IgD-negative memory B cell (primary cell): ENCODE data around the gene CCNL1. TPM values are rescaled to one million over a fixed set of nuclear protein-coding genes. Genes with fewer than 3 reads are reported as not detected.
A peak's percentile ranks its signal among the peaks of the same experiment; 100 is the strongest.
"Not testable (repeated sequence)": the region's sequence is repeated elsewhere in the genome, so short reads cannot be mapped to it uniquely, and the experiment has no call there.

Experiments used
- H3K27ac Mint-ChIP-seq, 3 donors: one replicate each; pipeline ENCODE4 v1.8.0; 2020 to 2022; ENCODE audit warnings: mild to moderate bottlenecking in 3 of 3, mixed read lengths in 3 of 3, moderate library complexity in 1 of 3
- H3K27me3 Mint-ChIP-seq: one replicate; pipeline ENCODE4 v1.8.0; 2021; ENCODE audit warnings: mixed read lengths
- H3K36me3 Mint-ChIP-seq: one replicate; pipeline ENCODE4 v1.8.0; 2020; ENCODE audit warnings: mild to moderate bottlenecking, mixed read lengths
- H3K4me1 Mint-ChIP-seq, 3 donors: one replicate each; pipeline ENCODE4 v1.8.0; 2020 to 2022; ENCODE audit warnings: mixed read lengths in 3 of 3, mild to moderate bottlenecking in 1 of 3
- H3K4me3 Mint-ChIP-seq, 4 donors: one replicate each; pipeline ENCODE4 v1.8.0; 2020 to 2022; ENCODE audit warnings: mild to moderate bottlenecking in 4 of 4, mixed read lengths in 4 of 4, moderate library complexity in 3 of 4
- H3K9me3 Mint-ChIP-seq, 3 donors: one replicate each; pipeline ENCODE4 v1.8.0; 2020 to 2021; ENCODE audit warnings: mixed read lengths in 3 of 3, mild to moderate bottlenecking in 1 of 3
- polyA plus RNA-seq: library from polyadenylated mRNA; unstranded; fragments of 300-500 nt; fragmentation: Illumina TruSeq; gene quantifications from one replicate; pipeline ENCODE4 v1.2.3, GENCODE V29; 2021

Gene CCNL1
- polyA plus RNA-seq, 1 donor from 2014 or later: 107 TPM

- Mint-ChIP-seq H3K9me3 (no peaks in the 10 kb centered on the region), H3K27me3 (no peaks in the 10 kb centered on the region), H3K4me1 (no peaks in the 10 kb centered on the region), H3K4me3 (no peak overlapping the region), H3K27ac (no peak overlapping the region), H3K36me3 (peaks cover 2% of the 10 kb centered on the region)
These were observed 44.6 kb downstream of the CCNL1 start for GRCh38 chr3:157115069-157116006.

GRCh38 chr3:157113832-157114505 lies 46.0 kb downstream of the CCNL1 start:
- no peaks in the 10 kb centered on the region for H3K27me3 Mint-ChIP-seq
- H3K4me3 Mint-ChIP-seq: no peak overlapping the region
- no peak overlapping the region for H3K27ac Mint-ChIP-seq
- peaks cover 2% of the 10 kb centered on the region for H3K36me3 Mint-ChIP-seq
- no peaks in the 10 kb centered on the region for H3K4me1 Mint-ChIP-seq
- no peaks in the 10 kb centered on the region for H3K9me3 Mint-ChIP-seq

GRCh38 chr3:157112536-157112935 lies 47.4 kb downstream of the CCNL1 start:
- no peak overlapping the region for H3K4me3 Mint-ChIP-seq
- no peaks in the 10 kb centered on the region for H3K9me3 Mint-ChIP-seq
- H3K4me1 Mint-ChIP-seq: no peaks in the 10 kb centered on the region
- H3K27ac Mint-ChIP-seq: peak overlapping the region in 1 of 3 donors; percentile 69
- H3K36me3 Mint-ChIP-seq: peaks cover 2% of the 10 kb centered on the region
- H3K27me3 Mint-ChIP-seq: no peaks in the 10 kb centered on the region

GRCh38 chr3:157111518-157111917 lies 48.4 kb downstream of the CCNL1 start:
- H3K4me1 Mint-ChIP-seq: peaks cover 0 to 4% (median 3%) of the 10 kb centered on the region in 3 donors
- H3K36me3 Mint-ChIP-seq: peaks cover 2% of the 10 kb centered on the region
- H3K4me3 Mint-ChIP-seq: no peak overlapping the region
- no peak overlapping the region for H3K27ac Mint-ChIP-seq
- H3K9me3 Mint-ChIP-seq: no peaks in the 10 kb centered on the region
- no peaks in the 10 kb centered on the region for H3K27me3 Mint-ChIP-seq

GRCh38 chr3:157110761-157111278 lies 49.1 kb downstream of the CCNL1 start:
- no peaks in the 10 kb centered on the region for H3K36me3 Mint-ChIP-seq
- no peak overlapping the region for H3K4me3 Mint-ChIP-seq
- H3K4me1 Mint-ChIP-seq: peaks cover 3 to 6% (median 4%) of the 10 kb centered on the region in 3 donors
- no peaks in the 10 kb centered on the region for H3K27me3 Mint-ChIP-seq
- no peaks in the 10 kb centered on the region for H3K9me3 Mint-ChIP-seq
- no peak overlapping the region for H3K27ac Mint-ChIP-seq

GRCh38 chr3:157109267-157110141 lies 50.4 kb downstream of the CCNL1 start:
- H3K36me3 Mint-ChIP-seq: no peaks in the 10 kb centered on the region

GRCh38 chr3:157107644-157108133 lies 52.3 kb downstream of the CCNL1 start:
- H3K27ac Mint-ChIP-seq: peak overlapping the region in 2 of 3 donors; percentile 57 to 90
- peaks cover 28 to 31% (median 28%) of the 10 kb centered on the region in 3 donors for H3K4me1 Mint-ChIP-seq
- H3K4me3 Mint-ChIP-seq: no peak overlapping the region
- no peaks in the 10 kb centered on the region for H3K9me3 Mint-ChIP-seq
- no peaks in the 10 kb centered on the region for H3K27me3 Mint-ChIP-seq
- no peaks in the 10 kb centered on the region for H3K36me3 Mint-ChIP-seq

More at GRCh38 chr3:157109267-157110141, 50.4 kb downstream of the CCNL1 start:
- no peaks in the 10 kb centered on the region for H3K9me3 Mint-ChIP-seq
- no peak overlapping the region for H3K4me3 Mint-ChIP-seq
- H3K27ac Mint-ChIP-seq: peak overlapping the region in 1 of 3 donors; percentile 67
- H3K27me3 Mint-ChIP-seq: no peaks in the 10 kb centered on the region
- H3K4me1 Mint-ChIP-seq: peaks cover 15 to 19% (median 16%) of the 10 kb centered on the region in 3 donors

GRCh38 chr3:157107037-157107436 lies 52.9 kb downstream of the CCNL1 start:
- H3K4me3 Mint-ChIP-seq: no peak overlapping the region
- peaks cover 0 to under 1% (median 0%) of the 10 kb centered on the region in 3 donors for H3K9me3 Mint-ChIP-seq

GRCh38 chr3:157104928-157105652 lies 54.9 kb downstream of the CCNL1 start:
- Mint-ChIP-seq H3K9me3 (peaks cover 0 to 2% (median 0%) of the 10 kb centered on the region in 3 donors), H3K4me3 (peak overlapping the region in 3 of 4 donors; percentile 3 to 79 (median 25))

More at GRCh38 chr3:157107037-157107436, 52.9 kb downstream of the CCNL1 start:
- Mint-ChIP-seq H3K4me1 (peaks cover 28 to 31% (median 28%) of the 10 kb centered on the region in 3 donors), H3K27ac (peak overlapping the region in 2 of 3 donors; percentile 57 to 90), H3K27me3 (no peaks in the 10 kb centered on the region), H3K36me3 (no peaks in the 10 kb centered on the region)

GRCh38 chr3:157104521-157104920 lies 55.4 kb downstream of the CCNL1 start:
- Mint-ChIP-seq H3K4me3 (peak overlapping the region in 1 of 4 donors; percentile 79), H3K4me1 (peaks cover 28 to 31% (median 28%) of the 10 kb centered on the region in 3 donors), H3K27me3 (no peaks in the 10 kb centered on the region), H3K27ac (peak overlapping the region; percentile 80 to 90 (median 85)), H3K9me3 (peaks cover 0 to 2% (median 0%) of the 10 kb centered on the region in 3 donors), H3K36me3 (no peaks in the 10 kb centered on the region)

More at GRCh38 chr3:157104928-157105652, 54.9 kb downstream of the CCNL1 start:
- H3K36me3 Mint-ChIP-seq: no peaks in the 10 kb centered on the region
- peak overlapping the region; percentile 80 to 90 (median 85) for H3K27ac Mint-ChIP-seq
- H3K27me3 Mint-ChIP-seq: no peaks in the 10 kb centered on the region
- peaks cover 28 to 31% (median 28%) of the 10 kb centered on the region in 3 donors for H3K4me1 Mint-ChIP-seq

GRCh38 chr3:157103860-157104259 lies 56.1 kb downstream of the CCNL1 start:
- no peaks in the 10 kb centered on the region for H3K36me3 Mint-ChIP-seq
- peaks cover 28 to 31% (median 28%) of the 10 kb centered on the region in 3 donors for H3K4me1 Mint-ChIP-seq
- H3K27ac Mint-ChIP-seq: peak overlapping the region; percentile 60 to 80 (median 61)
- no peaks in the 10 kb centered on the region for H3K27me3 Mint-ChIP-seq
- peak overlapping the region in 3 of 4 donors; percentile 43 to 84 (median 54) for H3K4me3 Mint-ChIP-seq
- peaks cover 0 to 2% (median 0%) of the 10 kb centered on the region in 3 donors for H3K9me3 Mint-ChIP-seq

GRCh38 chr3:157103280-157103679 lies 56.7 kb downstream of the CCNL1 start:
- peaks cover 28 to 31% (median 28%) of the 10 kb centered on the region in 3 donors for H3K4me1 Mint-ChIP-seq
- H3K9me3 Mint-ChIP-seq: peaks cover 0 to 2% (median 0%) of the 10 kb centered on the region in 3 donors
- H3K27ac Mint-ChIP-seq: peak overlapping the region; percentile 60 to 80 (median 60)
- no peaks in the 10 kb centered on the region for H3K36me3 Mint-ChIP-seq
- H3K27me3 Mint-ChIP-seq: no peaks in the 10 kb centered on the region
- H3K4me3 Mint-ChIP-seq: peak overlapping the region in 3 of 4 donors; percentile 54 to 84 (median 65)

- not testable (repeated sequence) for H3K27me3 Mint-ChIP-seq, H3K4me3 Mint-ChIP-seq, H3K36me3 Mint-ChIP-seq, H3K9me3 Mint-ChIP-seq, H3K27ac Mint-ChIP-seq
- peaks cover 28 to 31% (median 28%) of the 10 kb centered on the region in 3 donors for H3K4me1 Mint-ChIP-seq
These were observed 57.4 kb downstream of the CCNL1 start for GRCh38 chr3:157102595-157102994.
